SU-DHL-6 (cell line): ENCODE data around the gene ROCK2.

Experiments
- H2AFZ ChIP-seq: fragments of 200-600 bp; sonication (generic); 2 replicates; pipeline ENCODE4 v1.6.1; 2014; ENCODE audit warnings: low read depth, mild to moderate bottlenecking, moderate library complexity, mixed read lengths, antibody characterized with exemption, low read length; ENCODE audit not compliant: severe bottlenecking
- H3F3A ChIP-seq: fragments of 200-600 bp; shearing (Covaris generic); 2 replicates; pipeline ENCODE4 v1.6.0; 2016; ENCODE audit warnings: antibody characterized with exemption, mild to moderate bottlenecking; ENCODE audit not compliant: insufficient read depth
- H3K27ac ChIP-seq: fragments of 200-600 bp; sonication (generic); 2 replicates; pipeline ENCODE4 v1.5.1; 2016; ENCODE audit warnings: low read depth, mild to moderate bottlenecking, low read length, moderate library complexity, mixed read lengths
- H3K27me3 ChIP-seq: fragments of 200-600 bp; sonication (generic), shearing (Covaris generic); 2 replicates; pipeline ENCODE4 v1.6.0; 2014; ENCODE audit warnings: mild to moderate bottlenecking, low read length
- H3K36me3 ChIP-seq: fragments of 200-600 bp; sonication (generic); 2 replicates; pipeline ENCODE4 v1.6.1; 2014; ENCODE audit warnings: mild to moderate bottlenecking, low read length, mixed read lengths
- H3K4me2 ChIP-seq: fragments of 300-600, 200-600 bp; shearing (Covaris generic), sonication (generic); 2 replicates; pipeline ENCODE4 v1.6.0; 2014; ENCODE audit warnings: low read length, low read depth, mild to moderate bottlenecking; ENCODE audit not compliant: poor library complexity, severe bottlenecking
- H3K4me3 ChIP-seq: fragments of 200-600 bp; sonication (generic); 2 replicates; pipeline ENCODE4 v1.5.1; 2014; ENCODE audit warnings: antibody characterized with exemption, low read length, mild to moderate bottlenecking, mixed read lengths; ENCODE audit not compliant: insufficient read depth, poor library complexity, severe bottlenecking
- H3K79me2 ChIP-seq: fragments of 200-600 bp; sonication (generic); 2 replicates; pipeline ENCODE4 v1.6.1; 2014; ENCODE audit warnings: mild to moderate bottlenecking, low read length, moderate library complexity; ENCODE audit not compliant: insufficient read depth
- H3K9ac ChIP-seq: fragments of 200-600 bp; sonication (generic); 2 replicates; pipeline ENCODE4 v1.7.0; 2014; ENCODE audit warnings: mild to moderate bottlenecking, low read length
- H3K9me2 ChIP-seq: fragments of 200-600 bp; sonication (generic); replicated peaks from 2 replicates; pipeline ENCODE4 v1.6.1; 2014; ENCODE audit warnings: low read length; ENCODE audit not compliant: insufficient read depth
- H3K9me3 ChIP-seq: fragments of 200-600 bp; sonication (generic); 2 replicates; pipeline ENCODE4 v1.6.1; 2014; ENCODE audit warnings: low read length, mixed read lengths; ENCODE audit not compliant: insufficient read depth
- H4K20me1 ChIP-seq: fragments of 200-600 bp; sonication (generic); 2 replicates; pipeline ENCODE4 v1.6.1; 2014; ENCODE audit warnings: low read depth, mild to moderate bottlenecking, antibody characterized with exemption, low read length, moderate library complexity, mixed read lengths
- CTCF ChIP-seq: fragments of 200-600 bp; sonication (generic); IDR thresholded peaks from one replicate; pipeline ENCODE4 v1.5.1; 2017; ENCODE audit warnings: antibody characterized with exemption, mild to moderate bottlenecking, low read length, moderate library complexity; ENCODE audit not compliant: insufficient read depth, poor library complexity, severe bottlenecking
- EZH2phosphoT487 ChIP-seq: fragments of 200-600 bp; sonication (generic), shearing (Covaris generic); conservative IDR thresholded peaks from 2 replicates; pipeline ENCODE4 v1.6.1; 2018; ENCODE audit warnings: mild to moderate bottlenecking, antibody characterized with exemption, low read length, moderate library complexity, mixed read lengths

The ROCK2 gene

GRCh38 chr2:11344342-11344955, at the start of gene ROCK2:
ROCK2 (minus strand) TSS chr2:11344636; CDS start chr2:11344136, 500 bp downstream.
- H3K4me3 ChIP-seq: peak within 1 kb of the TSS; percentile 69
- H3K27ac ChIP-seq: peak within 1 kb of the TSS; percentile 50
- peaks cover 22% of the 10 kb centered on the region for H4K20me1 ChIP-seq
- H3K9me3 ChIP-seq: no peaks in the 10 kb centered on the region
- peak within 1 kb of the TSS; percentile 96 for H3K9ac ChIP-seq
- H3K79me2 ChIP-seq: peaks cover 47% of the 10 kb centered on the region
- H2AFZ ChIP-seq: peak within 1 kb of the TSS; percentile 87
- no peaks in the 10 kb centered on the region for H3K36me3 ChIP-seq
- peaks cover 24% of the 10 kb centered on the region for H3F3A ChIP-seq
- H3K9me2 ChIP-seq: no peaks in the 10 kb centered on the region
- H3K4me2 ChIP-seq: peak within 1 kb of the TSS; percentile 87
- H3K27me3 ChIP-seq: no peaks in the 10 kb centered on the region
- TF ChIP-seq EZH2phosphoT487 (no peak), CTCF (no peak)

- Histone ChIP-seq H3K9me2 (no peaks in the 10 kb centered on the region), H3K36me3 (no peaks in the 10 kb centered on the region), H3K4me3 (no peak overlapping the region), H3F3A (no peaks in the 10 kb centered on the region), H3K4me2 (no peak overlapping the region), H4K20me1 (no peaks in the 10 kb centered on the region), H3K9ac (no peak overlapping the region), H3K79me2 (no peaks in the 10 kb centered on the region), H3K9me3 (no peaks in the 10 kb centered on the region), H3K27ac (no peak overlapping the region), H2AFZ (no peak overlapping the region), H3K27me3 (no peaks in the 10 kb centered on the region)
- TF ChIP-seq CTCF: no peak
- TF ChIP-seq EZH2phosphoT487: no peak
These were observed 49.3 kb upstream of the ROCK2 start for GRCh38 chr2:11393711-11394236.

- Histone ChIP-seq H3K79me2 (no peaks in the 10 kb centered on the region), H4K20me1 (no peaks in the 10 kb centered on the region), H2AFZ (no peak overlapping the region), H3K27ac (no peak overlapping the region), H3K4me3 (no peak overlapping the region), H3K9me3 (no peaks in the 10 kb centered on the region), H3K9ac (no peak overlapping the region), H3K36me3 (no peaks in the 10 kb centered on the region), H3K4me2 (no peak overlapping the region), H3K27me3 (no peaks in the 10 kb centered on the region), H3K9me2 (no peaks in the 10 kb centered on the region), H3F3A (no peaks in the 10 kb centered on the region)
- no peak for TF ChIP-seq CTCF
- no peak for TF ChIP-seq EZH2phosphoT487
These were observed 47.5 kb upstream of the ROCK2 start for GRCh38 chr2:11391942-11392266.

GRCh38 chr2:11390399-11390658, 45.9 kb upstream of the ROCK2 start:
- H3K27me3 ChIP-seq: no peaks in the 10 kb centered on the region
- H3K36me3 ChIP-seq: no peaks in the 10 kb centered on the region
- no peak overlapping the region for H3K27ac ChIP-seq
- H3K4me2 ChIP-seq: no peak overlapping the region
- H2AFZ ChIP-seq: no peak overlapping the region
- H3K9me3 ChIP-seq: no peaks in the 10 kb centered on the region
- H3K9me2 ChIP-seq: no peaks in the 10 kb centered on the region
- H3K9ac ChIP-seq: no peak overlapping the region
- no peak overlapping the region for H3K4me3 ChIP-seq
- H3K79me2 ChIP-seq: no peaks in the 10 kb centered on the region
- no peaks in the 10 kb centered on the region for H3F3A ChIP-seq
- TF ChIP-seq EZH2phosphoT487 (no peak), CTCF (no peak)
- no peaks in the 10 kb centered on the region for H4K20me1 ChIP-seq
